Measurements from ENCODE around the gene NELFA.

- TF ChIP-seq CTCF (IDR thresholded peaks at IDR 0.05), result no peak
- TF ChIP-seq POLR2A (IDR thresholded peaks at IDR 0.05), result no peak
These were observed 27.3 kb downstream of the NELFA start for GRCh38 chr4:1981251-1982058.

Measured in lower leg skin (tissue), 3 donors.